SW 1271 (cell line): ENCODE results near the gene CYP26A1.
"Not testable (repeated sequence)": the region's sequence is repeated elsewhere in the genome, so short reads cannot be mapped to it uniquely, and the experiment has no call there.

ENCODE experiments used
- DNase-seq, 2 experiments: peaks; one replicate each; lab custom pipeline; 2025; lab: John Stamatoyannopoulos, UW

Gene CYP26A1

GRCh38 chr10:93080350-93081046, 6.8 kb downstream of the CYP26A1 start:
- peak in 1 of 2 experiments; percentile 19 for DNase-seq

GRCh38 chr10:93081318-93081717, 7.6 kb downstream of the CYP26A1 start:
- DNase-seq: no peak

- no peak for DNase-seq
Observed at GRCh38 chr10:93081834-93082233, 8.1 kb downstream of the CYP26A1 start.

GRCh38 chr10:93083743-93084539, 10.2 kb downstream of the CYP26A1 start:
- DNase-seq: no peak

- no peak for DNase-seq
Observed at GRCh38 chr10:93085272-93085859, 11.7 kb downstream of the CYP26A1 start.

- no peak for DNase-seq
Observed at GRCh38 chr10:93086289-93086688, 12.6 kb downstream of the CYP26A1 start.

- DNase-seq: no peak
Observed at GRCh38 chr10:93087846-93088245, 14.2 kb downstream of the CYP26A1 start.

- DNase-seq: no peak
Observed at GRCh38 chr10:93088466-93088865, 14.8 kb downstream of the CYP26A1 start.

- no peak for DNase-seq
Observed at GRCh38 chr10:93090619-93091018, 16.9 kb downstream of the CYP26A1 start.

- DNase-seq: no peak
Observed at GRCh38 chr10:93091960-93092359, 18.3 kb downstream of the CYP26A1 start.

GRCh38 chr10:93095225-93095624, 21.5 kb downstream of the CYP26A1 start:
- no peak for DNase-seq

- no peak for DNase-seq
Observed at GRCh38 chr10:93096901-93097300, 23.2 kb downstream of the CYP26A1 start.

GRCh38 chr10:93097386-93097785, 23.7 kb downstream of the CYP26A1 start:
- DNase-seq: no peak

GRCh38 chr10:93098816-93099215, 25.1 kb downstream of the CYP26A1 start:
- no peak for DNase-seq

GRCh38 chr10:93099670-93100069, 26.0 kb downstream of the CYP26A1 start:
- no peak for DNase-seq

GRCh38 chr10:93101148-93101547, 27.5 kb downstream of the CYP26A1 start:
- not testable (repeated sequence) for DNase-seq

- DNase-seq: no peak
Observed at GRCh38 chr10:93103953-93104352, 30.3 kb downstream of the CYP26A1 start.

- no peak for DNase-seq
Observed at GRCh38 chr10:93106631-93107072, 33.0 kb downstream of the CYP26A1 start.

GRCh38 chr10:93110472-93111146, 36.9 kb downstream of the CYP26A1 start:
- no peak for DNase-seq

- no peak for DNase-seq
Observed at GRCh38 chr10:93113042-93113441, 39.3 kb downstream of the CYP26A1 start.

- DNase-seq: peak in 1 of 2 experiments; percentile 14
Observed at GRCh38 chr10:93115661-93116383, 42.1 kb downstream of the CYP26A1 start.

GRCh38 chr10:93121311-93121710, 47.6 kb downstream of the CYP26A1 start:
- DNase-seq: no peak
